WI38 (cell line): ENCODE data around the gene C2orf15.

Source experiments
- H3K4me3 ChIP-seq: 2 replicates; pipeline ENCODE4 v1.5.1; 2011; ENCODE audit warnings: low read depth, mild to moderate bottlenecking, control low read depth, low read length
- TF ChIP-seq, protein P1 (sequence below): IDR thresholded peaks from 2 replicates; pipeline ENCODE4 v1.5.1; 2012; ENCODE audit warnings: low read depth, mild to moderate bottlenecking, control low read depth, low read length

Gene C2orf15, protein sequence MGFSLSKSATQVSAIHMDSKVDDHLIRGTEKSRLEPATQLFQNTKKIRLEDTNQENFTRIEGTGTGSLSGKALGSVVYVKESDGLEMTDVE

DNA sequence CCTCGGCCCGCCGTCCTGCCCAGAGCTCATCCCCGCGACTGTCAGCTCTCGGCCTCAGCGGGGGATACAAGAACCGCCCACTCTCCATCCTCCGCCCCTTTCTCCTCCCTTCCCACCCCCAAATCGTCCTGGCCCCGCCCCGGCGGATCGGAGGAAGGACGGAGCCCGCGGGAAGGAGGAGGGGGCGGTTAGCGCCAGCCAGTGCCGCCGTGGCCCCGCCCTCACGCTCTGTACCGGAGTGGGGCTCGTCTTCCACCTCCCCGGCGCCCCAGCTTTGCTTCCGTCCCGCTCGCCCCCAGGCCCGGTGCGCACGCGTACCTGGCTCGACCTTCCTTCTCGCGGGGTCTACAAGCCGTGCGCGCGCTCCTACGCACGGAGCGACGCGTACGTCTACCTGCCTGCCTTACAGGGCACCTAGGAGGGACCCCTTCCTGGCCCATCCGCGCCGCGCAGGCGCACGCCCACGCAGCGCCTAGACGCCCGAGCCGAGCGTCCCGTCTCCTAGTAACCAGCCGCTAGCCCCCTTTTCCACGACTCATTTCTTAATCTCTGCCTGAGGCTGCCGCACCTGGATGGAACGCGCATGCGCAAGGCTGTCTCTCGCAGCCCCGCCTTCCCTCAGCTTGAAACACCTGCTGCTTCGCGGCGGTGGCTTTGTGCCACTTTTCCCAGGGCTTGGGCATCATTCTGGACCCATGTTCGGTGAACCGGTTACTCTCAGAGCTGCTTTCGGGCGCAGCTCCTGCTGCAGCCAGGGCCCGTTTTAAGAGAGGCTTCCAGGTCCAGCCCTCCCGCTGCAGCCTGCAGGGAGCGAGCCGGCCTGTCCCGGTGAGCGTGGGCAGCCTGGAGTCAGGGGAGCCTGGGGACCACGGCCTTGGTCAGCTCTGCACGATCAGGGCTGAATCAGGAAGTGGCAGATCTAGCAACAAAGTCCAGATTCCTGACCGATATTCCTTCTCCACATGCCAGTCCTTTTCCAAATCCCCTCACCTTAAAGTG is at the start of gene C2orf15:
Gene C2orf15 (plus strand): TSS at position 598 of the 999 bp plus-strand sequence. CDS start 8,852 bp downstream, outside the sequence.
- TF ChIP-seq, protein P1, sequence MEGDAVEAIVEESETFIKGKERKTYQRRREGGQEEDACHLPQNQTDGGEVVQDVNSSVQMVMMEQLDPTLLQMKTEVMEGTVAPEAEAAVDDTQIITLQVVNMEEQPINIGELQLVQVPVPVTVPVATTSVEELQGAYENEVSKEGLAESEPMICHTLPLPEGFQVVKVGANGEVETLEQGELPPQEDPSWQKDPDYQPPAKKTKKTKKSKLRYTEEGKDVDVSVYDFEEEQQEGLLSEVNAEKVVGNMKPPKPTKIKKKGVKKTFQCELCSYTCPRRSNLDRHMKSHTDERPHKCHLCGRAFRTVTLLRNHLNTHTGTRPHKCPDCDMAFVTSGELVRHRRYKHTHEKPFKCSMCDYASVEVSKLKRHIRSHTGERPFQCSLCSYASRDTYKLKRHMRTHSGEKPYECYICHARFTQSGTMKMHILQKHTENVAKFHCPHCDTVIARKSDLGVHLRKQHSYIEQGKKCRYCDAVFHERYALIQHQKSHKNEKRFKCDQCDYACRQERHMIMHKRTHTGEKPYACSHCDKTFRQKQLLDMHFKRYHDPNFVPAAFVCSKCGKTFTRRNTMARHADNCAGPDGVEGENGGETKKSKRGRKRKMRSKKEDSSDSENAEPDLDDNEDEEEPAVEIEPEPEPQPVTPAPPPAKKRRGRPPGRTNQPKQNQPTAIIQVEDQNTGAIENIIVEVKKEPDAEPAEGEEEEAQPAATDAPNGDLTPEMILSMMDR: no peak
- peak within 1 kb of the TSS; percentile 67 for H3K4me3 ChIP-seq

DNA sequence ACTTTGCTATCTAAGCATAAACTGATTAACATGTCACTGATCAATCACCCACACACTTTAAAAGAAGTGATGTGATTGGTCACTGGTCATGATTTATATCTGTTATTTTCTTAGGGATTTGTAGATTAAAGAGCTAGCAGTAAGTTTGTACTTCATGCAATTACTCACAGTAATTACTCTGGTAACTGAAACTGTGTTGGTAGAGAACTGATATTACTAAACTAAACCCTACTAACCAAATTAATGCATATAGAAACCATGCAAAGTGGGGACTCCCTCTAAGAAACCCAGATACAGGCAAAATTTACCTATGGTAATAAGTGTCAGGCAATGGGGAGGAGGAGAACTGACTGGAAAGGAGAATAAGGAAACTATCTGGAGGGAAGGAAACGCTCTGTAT is 44.8 kb upstream of the C2orf15 start:
- TF ChIP-seq, protein P1: no peak
- H3K4me3 ChIP-seq: no peak overlapping the region

DNA sequence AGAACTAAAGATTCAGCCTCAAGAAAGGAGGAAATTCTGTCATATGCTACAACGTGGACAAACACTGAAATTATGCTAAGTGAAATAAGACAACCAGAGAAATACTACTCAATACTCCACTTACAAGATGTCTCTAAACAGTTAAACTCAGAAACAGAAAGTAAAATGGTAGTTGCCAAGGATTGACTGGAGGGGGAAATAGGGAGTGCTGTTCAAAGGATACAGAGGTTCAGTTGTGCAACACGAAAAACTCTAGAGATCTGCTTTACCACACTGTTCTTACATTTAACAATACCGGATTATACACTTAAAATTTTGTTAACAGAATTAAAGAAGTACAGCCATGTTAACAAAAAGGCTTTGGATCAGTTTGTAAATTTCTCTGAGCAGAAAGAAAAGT is 39.8 kb upstream of the C2orf15 start:
- no peak overlapping the region for H3K4me3 ChIP-seq
- TF ChIP-seq, protein P1: no peak

DNA sequence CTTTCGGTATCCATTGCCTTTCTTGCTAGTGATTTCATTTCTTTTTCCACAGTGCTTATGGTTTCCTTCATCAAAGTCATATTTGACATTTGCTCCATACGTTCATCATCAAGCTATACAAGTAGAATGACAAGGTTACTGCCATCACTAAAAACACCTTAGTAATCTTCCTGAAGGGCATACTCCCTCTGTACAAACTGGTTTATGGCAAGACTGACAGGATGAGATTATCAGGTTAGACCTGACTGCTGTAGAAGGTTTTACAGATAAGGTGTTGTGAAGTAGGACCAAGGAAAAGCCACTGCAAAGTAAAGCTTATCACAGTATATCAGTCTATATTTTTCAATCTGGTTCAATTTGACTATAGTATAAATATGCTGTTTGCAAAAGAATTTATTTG is 37.5 kb upstream of the C2orf15 start:
- no peak overlapping the region for H3K4me3 ChIP-seq
- TF ChIP-seq, protein P1: no peak

DNA sequence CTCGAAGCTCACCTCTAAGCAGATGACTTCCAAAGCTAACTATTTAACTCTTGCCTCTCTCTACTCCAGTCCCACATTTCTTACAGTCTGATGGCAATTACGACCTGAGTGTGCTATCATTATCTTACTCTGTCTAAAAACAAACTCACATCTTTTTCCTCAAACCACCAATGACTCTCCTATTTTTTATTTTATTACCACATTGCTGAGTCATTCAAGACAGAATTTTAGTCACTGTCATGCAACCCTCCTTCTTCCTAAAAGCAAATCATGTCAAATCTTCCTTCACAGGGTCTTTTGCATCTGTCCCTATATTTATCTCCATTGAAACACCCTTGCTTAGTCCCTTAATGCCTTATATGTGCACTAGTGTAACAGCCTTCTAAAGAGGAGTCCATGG is 34.6 kb upstream of the C2orf15 start:
- TF ChIP-seq, protein P1: no peak
- H3K4me3 ChIP-seq: no peak overlapping the region

DNA sequence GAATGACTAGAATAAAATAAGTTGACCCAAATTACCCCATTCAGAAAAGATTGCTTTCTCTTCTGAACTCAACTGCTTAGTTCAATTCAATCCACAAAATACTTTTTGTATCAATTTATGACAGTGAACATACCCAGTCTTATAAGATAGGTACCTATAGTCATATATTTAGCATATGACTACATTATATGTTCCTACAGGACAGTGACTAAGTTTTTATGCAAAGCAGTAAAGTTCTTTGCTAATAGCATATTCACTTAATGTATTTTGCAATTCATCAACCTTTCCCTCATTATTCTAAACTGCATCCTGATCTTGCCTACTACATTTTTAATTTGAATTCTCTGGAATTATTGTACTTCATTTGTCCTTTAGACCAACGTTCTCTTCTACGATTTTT is 30.3 kb upstream of the C2orf15 start:
- TF ChIP-seq, protein P1: no peak
- no peak overlapping the region for H3K4me3 ChIP-seq

DNA sequence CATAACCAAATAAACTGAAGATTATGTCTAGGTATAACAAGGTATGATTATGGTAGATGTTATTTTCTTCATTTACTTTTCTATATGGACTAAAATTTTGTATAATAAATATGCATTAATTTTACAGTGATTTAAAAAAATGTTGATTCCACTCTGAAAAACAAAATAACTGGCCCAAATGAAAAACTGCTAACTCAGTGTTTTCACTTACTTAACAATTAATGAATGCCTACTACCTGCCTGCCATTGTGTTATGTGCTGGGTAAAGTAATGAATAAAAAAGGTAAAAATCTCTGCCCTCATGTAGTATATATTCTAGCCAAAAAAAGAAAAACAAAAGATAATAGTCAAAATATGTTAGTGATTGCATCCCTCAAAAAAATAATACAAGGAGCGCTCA is 29.6 kb upstream of the C2orf15 start:
- H3K4me3 ChIP-seq: no peak overlapping the region
- TF ChIP-seq, protein P1: no peak
